HG02943 (cell line): Measurements from ENCODE around the gene PAQR9.

ENCODE experiments used
- ATAC-seq: cut with Tn5 transposase; IDR thresholded peaks from one replicate; pipeline ENCODE4 v1.9.1; 2021; ENCODE audit warnings: mild to moderate bottlenecking, low read depth, moderate library complexity; ENCODE audit not compliant: unreplicated experiment

Gene PAQR9

GRCh38 chr3:142926368-142926944, 37.0 kb downstream of the PAQR9 start:
- ATAC-seq: no peak

- no peak for ATAC-seq
Observed at GRCh38 chr3:142925140-142925539, 38.3 kb downstream of the PAQR9 start.

- no peak for ATAC-seq
Observed at GRCh38 chr3:142923694-142924093, 39.8 kb downstream of the PAQR9 start.

DNA sequence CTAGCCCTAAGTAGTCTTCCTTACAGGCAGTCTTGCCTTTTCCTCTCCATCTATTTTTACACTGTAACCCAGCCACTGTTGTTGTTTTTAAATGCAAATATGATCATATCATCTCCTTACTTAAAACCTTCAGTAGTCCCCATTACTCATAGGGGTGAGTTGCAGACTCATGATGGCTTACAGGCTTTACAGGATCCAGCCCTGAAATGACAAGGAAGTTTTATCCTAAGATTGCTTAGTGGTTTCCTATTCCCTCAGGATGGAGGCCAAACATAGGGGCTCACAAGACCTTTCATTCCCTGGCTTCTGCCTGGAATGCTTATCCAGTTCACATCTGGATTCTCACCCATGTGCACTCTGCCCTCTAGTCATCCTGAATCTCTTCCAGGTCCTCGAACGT, 46.9 kb downstream of the PAQR9 start:
- ATAC-seq: no peak

DNA sequence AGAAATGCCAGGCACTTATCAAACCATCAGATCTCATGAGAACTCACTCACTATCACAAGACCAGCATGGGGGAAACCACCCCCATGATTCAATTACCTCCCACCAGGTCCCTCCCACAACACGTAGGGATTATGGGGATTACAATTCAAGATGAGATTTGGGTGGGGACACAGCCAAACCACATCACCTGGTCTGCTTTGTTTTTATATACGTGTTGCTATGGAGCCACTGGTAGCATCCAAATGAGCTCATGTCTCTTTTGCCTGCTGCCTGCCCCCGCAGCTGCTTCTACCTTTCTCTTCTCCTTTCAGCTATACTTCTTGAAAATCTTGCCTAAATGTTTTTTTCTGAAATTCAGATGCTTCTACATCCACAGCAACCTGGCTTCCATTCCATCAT, 47.8 kb downstream of the PAQR9 start:
- no peak for ATAC-seq

GRCh38 chr3:142914286-142914811, 49.1 kb downstream of the PAQR9 start:
- no peak for ATAC-seq

- no peak for ATAC-seq
Observed at GRCh38 chr3:142913432-142913831, 50.0 kb downstream of the PAQR9 start.

DNA sequence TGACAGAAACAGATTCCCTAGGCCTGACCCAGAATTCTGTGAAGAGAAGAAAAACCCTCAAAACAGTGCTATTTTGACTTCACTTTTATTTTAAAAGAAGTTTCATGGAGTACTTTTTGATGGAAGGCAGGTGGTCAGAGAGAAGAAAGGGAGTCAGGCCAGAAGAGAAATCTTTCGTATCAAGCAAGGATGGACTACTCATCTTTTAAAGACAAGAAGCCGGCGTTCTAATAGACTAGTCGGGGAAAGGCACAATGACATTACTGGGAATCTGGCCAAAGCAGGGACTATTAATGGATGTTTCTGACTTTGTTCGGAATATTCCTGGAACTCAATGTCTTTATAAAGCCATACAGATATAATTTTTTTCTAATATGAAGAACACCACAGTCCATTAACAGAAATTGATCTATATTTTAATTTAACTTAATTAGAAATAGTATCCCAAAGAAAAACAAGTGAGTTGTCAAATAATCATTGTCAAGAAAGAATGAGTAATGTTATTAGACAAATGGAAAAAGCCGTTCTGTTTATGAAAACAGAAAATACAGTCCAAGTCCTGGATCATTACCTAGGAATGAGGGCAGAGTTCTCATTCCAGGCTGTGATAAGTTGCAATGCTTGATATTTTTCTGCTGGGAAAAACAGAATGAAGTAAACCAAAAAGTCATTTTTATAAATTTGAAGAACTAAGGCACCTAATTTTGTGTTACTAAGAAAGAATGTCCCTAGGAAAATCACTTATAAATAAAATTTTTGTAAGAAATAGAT, 50.9 kb downstream of the PAQR9 start:
- no peak for ATAC-seq
